CD4-positive, alpha-beta memory T cell (primary cell): ENCODE results near the gene WDTC1. TPM values are rescaled to one million over a fixed set of nuclear protein-coding genes. Genes with fewer than 3 reads are reported as not detected.

Source experiments
- CTCF ChIA-PET: fragments of 350-600 bp; sonication (Branson Sonifier 250); formaldehyde crosslinking; loops from one replicate; lab custom pipeline; 2021; ENCODE audit warnings: inconsistent platforms; ENCODE audit not compliant: partially characterized antibody; lab: Charles Lee
- POLR2A ChIA-PET: fragments of 350-600 bp; sonication (Branson Sonifier 250); formaldehyde crosslinking; loops from one replicate; lab custom pipeline; 2021; ENCODE audit not compliant: partially characterized antibody; lab: Charles Lee
- DNase-seq, 5 donors: peaks; one replicate each; pipeline versions ENCODE4 v3.0.0 to v3.0.0-alpha.2; 2020 to 2022; ENCODE audit warnings: mixed read lengths in 1 of 5
- H3K27ac ChIP-seq: one replicate; pipeline ENCODE4 v1.7.0; 2013; ENCODE audit warnings: low read depth, low read length
- H3K27me3 ChIP-seq: 2 replicates; pipeline ENCODE4 v1.7.0; 2013; ENCODE audit warnings: mild to moderate bottlenecking, low read length, moderate library complexity; ENCODE audit not compliant: insufficient read depth
- H3K36me3 ChIP-seq: 2 replicates; pipeline ENCODE4 v1.7.0; 2013; ENCODE audit warnings: mild to moderate bottlenecking, low read length, moderate library complexity; ENCODE audit not compliant: insufficient read depth
- H3K4me1 ChIP-seq: 2 replicates; pipeline ENCODE4 v1.7.0; 2013; ENCODE audit warnings: mild to moderate bottlenecking, low read length, moderate library complexity; ENCODE audit not compliant: insufficient read depth
- H3K4me3 ChIP-seq, 2 donors: one replicate each; pipeline ENCODE4 v1.7.0; 2013; ENCODE audit warnings: low read length in 2 of 2, mild to moderate bottlenecking in 1 of 2
- H3K9me3 ChIP-seq, 2 donors: one replicate each; pipeline ENCODE4 v1.7.0; 2013; ENCODE audit warnings: low read length in 2 of 2, control low read depth in 1 of 2; ENCODE audit not compliant: control insufficient read depth in 1 of 2
- H3K27ac Mint-ChIP-seq, 7 donors: one replicate each; pipeline ENCODE4 v1.8.0; 2020 to 2021; ENCODE audit warnings: mixed read lengths in 7 of 7, mild to moderate bottlenecking in 6 of 7, inconsistent platforms in 3 of 7, moderate library complexity in 3 of 7
- H3K27me3 Mint-ChIP-seq, 2 donors: one replicate each; pipeline ENCODE4 v1.8.0; 2020 to 2021; ENCODE audit warnings: mixed read lengths in 2 of 2
- H3K36me3 Mint-ChIP-seq, 2 donors: one replicate each; pipeline ENCODE4 v1.8.0; 2020 to 2021; ENCODE audit warnings: mixed read lengths in 2 of 2, inconsistent platforms in 1 of 2, mild to moderate bottlenecking in 1 of 2
- H3K4me1 Mint-ChIP-seq, 4 donors: one replicate each; pipeline ENCODE4 v1.8.0; 2020 to 2021; ENCODE audit warnings: mixed read lengths in 4 of 4, mild to moderate bottlenecking in 1 of 4
- H3K4me3 Mint-ChIP-seq, 8 donors: one replicate each; pipeline ENCODE4 v1.8.0; 2020 to 2021; ENCODE audit warnings: mixed read lengths in 8 of 8, mild to moderate bottlenecking in 7 of 8, moderate library complexity in 6 of 8, inconsistent platforms in 3 of 8
- H3K9me3 Mint-ChIP-seq, 8 donors: one replicate each; pipeline ENCODE4 v1.8.0; 2020 to 2021; ENCODE audit warnings: mixed read lengths in 8 of 8, mild to moderate bottlenecking in 5 of 8, inconsistent platforms in 3 of 8, moderate library complexity in 1 of 8
- intact Hi-C: fragments of 100-400 bp; cut with micrococcal nuclease; formaldehyde crosslinking; loops from one replicate; pipeline ENCODE4 v1.15.1; 2023
- polyA plus RNA-seq, 2 donors: library from polyadenylated mRNA; unstranded; fragments of 300-500 nt; fragmentation: Illumina TruSeq; gene quantifications; one replicate each; pipeline ENCODE4 v1.2.3, GENCODE V29; 2021
- total RNA-seq, 2 experiments: library from RNA; stranded (reverse); gene quantifications; one replicate each; pipeline ENCODE4 v1.2.3, GENCODE V29; 2021

Gene WDTC1
- total and polyA plus RNA-seq, 4 experiments from 2014 or later, result 1.1 to 54.5 (median 29.9) TPM

DNA sequence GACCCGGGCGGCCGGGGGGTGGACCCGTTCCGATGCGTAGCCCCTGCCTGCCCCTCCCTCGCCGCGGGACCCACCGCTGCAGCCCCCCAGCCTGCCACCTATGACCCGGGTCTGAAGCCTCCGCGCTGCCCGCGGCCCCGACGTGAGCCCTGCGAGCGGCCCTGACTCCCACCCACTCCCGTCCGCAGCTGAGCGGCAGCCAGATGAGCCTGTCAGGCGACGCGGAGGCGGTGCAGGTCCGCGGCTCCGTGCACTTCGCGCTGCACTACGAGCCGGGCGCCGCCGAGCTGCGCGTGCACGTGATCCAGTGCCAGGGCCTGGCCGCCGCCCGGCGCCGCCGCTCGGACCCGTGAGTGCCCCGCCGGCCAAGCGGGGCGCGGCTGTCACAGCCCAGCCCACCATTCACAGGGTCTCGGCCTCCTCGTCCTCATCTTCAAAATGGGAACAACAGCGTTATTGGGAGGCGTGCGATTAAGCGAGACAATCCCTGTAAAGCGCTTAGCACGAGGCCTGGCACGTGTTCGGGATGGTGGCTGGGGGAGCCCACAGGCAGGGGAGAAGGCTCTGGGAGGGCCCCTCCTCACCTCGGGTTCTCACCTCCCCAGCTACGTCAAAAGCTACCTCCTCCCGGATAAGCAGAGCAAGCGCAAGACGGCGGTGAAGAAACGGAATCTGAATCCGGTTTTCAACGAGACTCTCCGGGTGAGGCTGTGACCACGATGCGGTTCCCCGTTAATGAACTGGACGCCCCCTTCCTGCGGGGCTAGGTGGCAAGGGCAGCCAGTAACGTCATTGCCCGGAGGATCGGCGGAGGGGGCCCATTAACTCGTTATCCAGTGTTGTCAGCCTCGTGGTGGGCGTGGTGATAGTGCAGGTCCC is 115.6 kb downstream of the WDTC1 start:
- H3K4me3 ChIP-seq, result no peak overlapping the region
- Mint-ChIP-seq H3K4me1 (peaks cover 7 to 24% (median 9%) of the 10 kb centered on the region in 4 donors), H3K36me3 (peaks cover 16 to 33% of the 10 kb centered on the region in 2 donors), H3K4me3 (no peak overlapping the region), H3K27ac (no peak overlapping the region), H3K9me3 (no peaks in the 10 kb centered on the region), H3K27me3 (no peaks in the 10 kb centered on the region)
- no peak for DNase-seq
- H3K27me3 ChIP-seq, result no peaks in the 10 kb centered on the region
- ChIA-PET CTCF (interaction anchor here (0.9 to 2.5 kb wide), 4 partner anchors 7 to 24 kb away, joined by 3 to 13 read pairs (median 6); partner anchors contain the start of gene SYTL1), POLR2A (interaction anchor here (2.2 to 15.5 kb wide), 3 partner anchors 7 to 16 kb away, joined by 15 to 202 read pairs (median 21); partner anchors contain the start of genes MAP3K6 and SYTL1)
- intact Hi-C loops, result loop anchor here (1.0 kb wide), 1 partner anchor 9 kb away; no protein-coding TSS in a partner anchor
- no peak overlapping the region for H3K27ac ChIP-seq
- no peaks in the 10 kb centered on the region for H3K9me3 ChIP-seq
- peaks cover 26% of the 10 kb centered on the region for H3K4me1 ChIP-seq
- H3K36me3 ChIP-seq, result peaks cover 22% of the 10 kb centered on the region

DNA sequence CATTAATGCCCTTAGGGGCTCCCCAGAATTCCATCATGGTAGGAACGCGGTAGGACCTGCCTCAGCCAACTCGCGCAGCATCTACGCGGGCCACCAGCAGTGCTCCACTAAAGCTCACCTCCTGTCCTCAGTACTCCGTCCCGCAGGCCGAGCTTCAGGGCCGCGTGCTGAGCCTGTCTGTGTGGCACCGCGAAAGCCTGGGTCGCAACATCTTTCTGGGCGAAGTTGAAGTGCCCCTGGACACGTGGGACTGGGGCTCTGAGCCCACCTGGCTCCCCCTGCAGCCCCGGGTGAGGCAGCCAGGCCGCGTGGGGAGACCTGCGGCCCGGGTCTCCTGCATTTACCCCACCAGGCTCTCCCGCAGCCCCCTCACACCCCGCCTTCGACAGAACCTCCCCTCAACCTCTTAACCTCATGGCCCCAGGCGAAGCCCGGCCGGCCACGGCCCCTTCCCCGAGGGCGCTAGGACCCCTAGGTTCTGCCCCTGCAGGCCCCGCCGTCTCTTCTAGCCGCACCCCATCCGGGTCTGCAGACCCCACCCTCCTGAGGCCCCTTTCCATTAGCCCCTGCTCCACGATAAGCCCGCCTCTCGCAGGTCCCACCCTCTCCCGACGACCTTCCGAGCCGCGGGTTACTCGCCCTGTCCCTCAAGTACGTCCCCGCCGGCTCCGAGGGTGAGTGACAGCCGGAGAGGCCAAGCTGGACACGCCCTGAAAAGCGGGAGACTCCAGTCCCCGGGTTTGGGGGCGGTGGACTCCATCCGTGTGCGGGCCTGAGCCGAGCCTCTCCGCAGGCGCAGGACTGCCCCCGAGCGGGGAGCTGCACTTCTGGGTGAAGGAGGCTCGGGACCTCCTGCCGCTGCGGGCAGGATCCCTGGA is 116.5 kb downstream of the WDTC1 start:
- Histone ChIP-seq H3K27me3 (no peaks in the 10 kb centered on the region), H3K27ac (no peak overlapping the region), H3K4me3 (no peak overlapping the region), H3K9me3 (no peaks in the 10 kb centered on the region), H3K36me3 (peaks cover 15% of the 10 kb centered on the region), H3K4me1 (peaks cover 26% of the 10 kb centered on the region)
- no peaks in the 10 kb centered on the region for H3K27me3 Mint-ChIP-seq
- intact Hi-C loops, result no loop called here
- peaks cover 12 to 30% of the 10 kb centered on the region in 2 donors for H3K36me3 Mint-ChIP-seq
- H3K4me3 Mint-ChIP-seq, result no peak overlapping the region
- no peaks in the 10 kb centered on the region for H3K9me3 Mint-ChIP-seq
- CTCF ChIA-PET, result interaction anchor here (1.2 to 2.5 kb wide), 2 partner anchors 18 to 24 kb away, joined by 3 to 13 read pairs; no protein-coding TSS in a partner anchor
- H3K27ac Mint-ChIP-seq, result no peak overlapping the region
- peaks cover 12 to 23% (median 13%) of the 10 kb centered on the region in 4 donors for H3K4me1 Mint-ChIP-seq
- no peak for DNase-seq
- POLR2A ChIA-PET, result interaction anchor here (3.9 to 15.5 kb wide), 2 partner anchors 8 to 15 kb away, joined by 15 to 202 read pairs; partner anchors contain the start of genes MAP3K6 and SYTL1

DNA sequence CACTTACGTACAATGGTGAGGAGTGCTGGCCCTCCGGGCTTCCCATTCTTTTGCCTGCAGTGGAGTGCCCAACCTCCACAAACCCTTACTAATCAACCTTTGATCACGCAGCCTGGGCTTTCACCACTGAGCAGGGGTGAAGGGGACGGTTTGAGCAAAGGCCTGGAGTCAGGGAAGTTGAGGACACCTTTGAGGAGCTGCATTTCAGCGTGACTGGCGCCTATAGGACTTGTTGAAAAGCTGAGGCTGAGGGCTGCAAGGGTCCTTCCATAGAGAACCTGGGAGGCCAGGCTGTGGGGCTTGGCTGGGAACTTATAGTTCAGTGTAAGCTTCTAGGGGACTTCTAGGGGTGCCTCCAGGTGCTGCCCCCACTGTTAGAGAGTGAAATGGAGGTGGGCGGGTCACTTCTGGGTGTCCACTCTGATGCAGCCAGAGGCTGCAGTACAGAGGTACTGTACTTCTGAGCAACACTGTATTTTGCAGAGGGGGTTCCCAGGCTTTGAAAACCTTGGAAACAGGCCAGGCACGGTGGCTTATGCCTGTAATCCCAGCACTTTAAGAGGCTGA is 117.2 kb downstream of the WDTC1 start:
- H3K4me1 ChIP-seq, result peaks cover 29% of the 10 kb centered on the region
- intact Hi-C loops, result no loop called here
- no peak for DNase-seq
- no peaks in the 10 kb centered on the region for H3K9me3 Mint-ChIP-seq
- POLR2A ChIA-PET, result interaction anchor here (3.9 to 15.5 kb wide), 2 partner anchors 8 to 14 kb away, joined by 15 to 202 read pairs; partner anchors contain the start of genes MAP3K6 and SYTL1
- peak overlapping the region in 2 of 7 donors; percentile 13 to 22 for H3K27ac Mint-ChIP-seq
- H3K36me3 ChIP-seq, result peaks cover 10% of the 10 kb centered on the region
- no peaks in the 10 kb centered on the region for H3K27me3 ChIP-seq
- no peak overlapping the region for H3K27ac ChIP-seq
- peaks cover 10 to 25% (median 13%) of the 10 kb centered on the region in 4 donors for H3K4me1 Mint-ChIP-seq
- H3K36me3 Mint-ChIP-seq, result peaks cover 8 to 25% of the 10 kb centered on the region in 2 donors
- no peaks in the 10 kb centered on the region for H3K27me3 Mint-ChIP-seq
- no peak overlapping the region for H3K4me3 ChIP-seq
- no peaks in the 10 kb centered on the region for H3K9me3 ChIP-seq
- CTCF ChIA-PET, result interaction anchor here (9.0 kb wide), 1 partner anchor 18 kb away, joined by 63 read pairs; no protein-coding TSS in a partner anchor
- H3K4me3 Mint-ChIP-seq, result no peak overlapping the region

DNA sequence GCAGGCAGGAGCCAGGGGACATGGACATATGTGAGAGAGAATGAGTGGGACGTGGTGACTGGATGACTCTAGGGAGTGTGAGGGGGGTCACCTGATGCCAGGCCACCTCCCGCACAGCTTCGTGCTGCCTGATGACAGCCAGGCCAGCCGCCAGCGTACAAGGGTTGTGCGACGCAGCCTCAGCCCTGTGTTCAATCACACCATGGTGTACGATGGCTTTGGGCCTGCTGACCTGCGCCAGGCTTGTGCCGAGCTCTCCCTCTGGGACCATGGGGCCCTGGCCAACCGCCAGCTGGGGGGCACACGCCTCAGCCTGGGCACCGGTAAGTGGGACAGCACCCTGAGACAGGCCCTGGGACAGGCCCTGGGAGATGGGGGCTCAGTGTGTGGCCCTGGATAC is 118.7 kb downstream of the WDTC1 start:
- H3K4me3 Mint-ChIP-seq, result no peak overlapping the region
- peak overlapping the region in 2 of 7 donors; percentile 40 to 47 for H3K27ac Mint-ChIP-seq
- H3K27ac ChIP-seq, result no peak overlapping the region
- no peaks in the 10 kb centered on the region for H3K9me3 ChIP-seq
- no peaks in the 10 kb centered on the region for H3K27me3 Mint-ChIP-seq
- H3K36me3 ChIP-seq, result peaks cover 10% of the 10 kb centered on the region
- H3K4me3 ChIP-seq, result no peak overlapping the region
- intact Hi-C loops, result no loop called here
- no peak for DNase-seq
- H3K4me1 Mint-ChIP-seq, result peaks cover 6 to 36% (median 22%) of the 10 kb centered on the region in 4 donors
- H3K4me1 ChIP-seq, result peaks cover 37% of the 10 kb centered on the region
- no peaks in the 10 kb centered on the region for H3K27me3 ChIP-seq
- POLR2A ChIA-PET, result interaction anchor here (2.4 to 15.5 kb wide), 2 partner anchors 10 to 12 kb away, joined by 11 to 202 read pairs; partner anchors contain the start of genes MAP3K6 and SYTL1
- peaks cover 0 to 14% of the 10 kb centered on the region in 2 donors for H3K36me3 Mint-ChIP-seq
- no peaks in the 10 kb centered on the region for H3K9me3 Mint-ChIP-seq
- CTCF ChIA-PET, result interaction anchor here (2.1 to 9.0 kb wide), 3 partner anchors 13 to 56 kb away, joined by 5 to 63 read pairs (median 39); partner anchors contain the start of gene MAP3K6

DNA sequence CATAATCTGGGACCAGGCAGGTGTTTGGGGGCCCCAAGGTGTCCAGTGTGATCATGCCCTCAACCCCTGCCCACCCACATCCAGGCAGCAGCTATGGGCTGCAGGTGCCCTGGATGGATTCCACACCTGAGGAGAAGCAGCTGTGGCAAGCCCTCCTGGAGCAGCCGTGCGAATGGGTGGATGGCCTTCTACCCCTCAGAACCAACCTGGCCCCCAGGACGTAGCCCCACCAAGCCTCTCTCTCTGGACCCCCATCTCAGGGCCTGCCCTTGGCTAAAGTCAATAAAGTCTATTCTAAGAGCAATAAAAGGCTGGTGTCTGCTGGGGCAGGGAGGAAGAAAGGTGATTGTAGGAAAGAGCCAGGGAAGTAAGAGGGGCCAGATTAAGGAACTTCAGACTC is 119.2 kb downstream of the WDTC1 start:
- no peak for DNase-seq
- no peak overlapping the region for H3K4me3 Mint-ChIP-seq

DNA sequence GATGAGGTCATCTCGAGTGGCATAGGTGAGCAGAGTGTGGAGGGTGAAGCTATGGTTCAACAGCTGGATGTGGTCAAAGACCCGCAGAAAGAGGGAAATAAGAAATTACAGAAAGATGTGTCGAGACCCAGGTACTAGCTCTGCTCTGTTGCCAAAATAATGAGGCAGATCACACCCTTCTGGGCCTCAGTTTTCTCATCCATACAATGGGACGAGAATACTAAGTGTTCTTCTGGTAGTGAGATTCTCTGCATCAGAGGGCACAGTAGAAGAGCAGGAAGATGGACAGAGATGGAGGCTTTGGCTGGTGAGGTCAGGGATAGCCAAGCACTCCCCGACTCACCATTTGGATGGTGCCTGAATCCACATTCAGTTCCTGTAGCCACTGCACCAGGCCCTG is 121.3 kb downstream of the WDTC1 start:
- ChIA-PET CTCF (interaction anchor here (1.4 to 9.0 kb wide), 9 partner anchors 10 to 314 kb away, joined by 3 to 105 read pairs (median 23); partner anchors contain the start of genes MAP3K6 and SYTL1), POLR2A (interaction anchor here (0.5 to 15.5 kb wide), 3 partner anchors 11 to 43 kb away, joined by 3 to 202 read pairs (median 3); partner anchors contain the start of genes MAP3K6 and SYTL1)
- H3K36me3 Mint-ChIP-seq, result peaks cover 0 to 14% of the 10 kb centered on the region in 2 donors
- H3K4me1 ChIP-seq, result peaks cover 47% of the 10 kb centered on the region
- no peak for DNase-seq
- H3K27me3 Mint-ChIP-seq, result no peaks in the 10 kb centered on the region
- H3K4me3 Mint-ChIP-seq, result peak overlapping the region in 7 of 8 donors; percentile 34 to 84 (median 65)
- H3K27ac Mint-ChIP-seq, result peak overlapping the region in 5 of 7 donors; percentile 66 to 93 (median 79)
- H3K4me1 Mint-ChIP-seq, result peaks cover 18 to 51% (median 40%) of the 10 kb centered on the region in 4 donors
- intact Hi-C loops, result no loop called here
- no peak overlapping the region for H3K27ac ChIP-seq
- peaks cover 0 to 2% (median 0%) of the 10 kb centered on the region in 8 donors for H3K9me3 Mint-ChIP-seq
- H3K36me3 ChIP-seq, result peaks cover 4% of the 10 kb centered on the region
- H3K27me3 ChIP-seq, result no peaks in the 10 kb centered on the region
- H3K4me3 ChIP-seq, result no peak overlapping the region
- H3K9me3 ChIP-seq, result no peaks in the 10 kb centered on the region

More for the DNA sequence above, 119.2 kb downstream of the WDTC1 start:
- intact Hi-C loops, result no loop called here
- no peaks in the 10 kb centered on the region for H3K9me3 ChIP-seq
- H3K4me1 ChIP-seq, result peaks cover 37% of the 10 kb centered on the region
- no peaks in the 10 kb centered on the region for H3K27me3 Mint-ChIP-seq
- H3K36me3 ChIP-seq, result peaks cover 10% of the 10 kb centered on the region
- no peaks in the 10 kb centered on the region for H3K27me3 ChIP-seq
- ChIA-PET CTCF (interaction anchor here (0.7 to 9.0 kb wide), 7 partner anchors 11 to 57 kb away, joined by 4 to 105 read pairs (median 23); partner anchors contain the start of genes MAP3K6 and SYTL1), POLR2A (interaction anchor here (2.4 to 15.5 kb wide), 2 partner anchors 10 to 12 kb away, joined by 11 to 202 read pairs; partner anchors contain the start of genes MAP3K6 and SYTL1)
- H3K27ac Mint-ChIP-seq, result peak overlapping the region in 5 of 7 donors; percentile 28 to 77 (median 51)
- H3K4me1 Mint-ChIP-seq, result peaks cover 6 to 40% (median 23%) of the 10 kb centered on the region in 4 donors
- no peaks in the 10 kb centered on the region for H3K9me3 Mint-ChIP-seq
- H3K27ac ChIP-seq, result no peak overlapping the region
- peaks cover 0 to 14% of the 10 kb centered on the region in 2 donors for H3K36me3 Mint-ChIP-seq
- no peak overlapping the region for H3K4me3 ChIP-seq
